Activated CD8-positive, alpha-beta memory T cell treated with anti-CD3 and anti-CD28 coated beads, Interleukin-2, amount 50 U/mL, for 1 hour (primary cell): Measurements from ENCODE around the gene ARPC2.
"Not testable (repeated sequence)": the region's sequence is repeated elsewhere in the genome, so short reads cannot be mapped to it uniquely, and the experiment has no call there.

ENCODE experiments used
- DNase-seq: peaks from one replicate; pipeline ENCODE4 v3.0.0-alpha.2; 2020; ENCODE audit errors: extremely low read depth

Gene ARPC2

DNA sequence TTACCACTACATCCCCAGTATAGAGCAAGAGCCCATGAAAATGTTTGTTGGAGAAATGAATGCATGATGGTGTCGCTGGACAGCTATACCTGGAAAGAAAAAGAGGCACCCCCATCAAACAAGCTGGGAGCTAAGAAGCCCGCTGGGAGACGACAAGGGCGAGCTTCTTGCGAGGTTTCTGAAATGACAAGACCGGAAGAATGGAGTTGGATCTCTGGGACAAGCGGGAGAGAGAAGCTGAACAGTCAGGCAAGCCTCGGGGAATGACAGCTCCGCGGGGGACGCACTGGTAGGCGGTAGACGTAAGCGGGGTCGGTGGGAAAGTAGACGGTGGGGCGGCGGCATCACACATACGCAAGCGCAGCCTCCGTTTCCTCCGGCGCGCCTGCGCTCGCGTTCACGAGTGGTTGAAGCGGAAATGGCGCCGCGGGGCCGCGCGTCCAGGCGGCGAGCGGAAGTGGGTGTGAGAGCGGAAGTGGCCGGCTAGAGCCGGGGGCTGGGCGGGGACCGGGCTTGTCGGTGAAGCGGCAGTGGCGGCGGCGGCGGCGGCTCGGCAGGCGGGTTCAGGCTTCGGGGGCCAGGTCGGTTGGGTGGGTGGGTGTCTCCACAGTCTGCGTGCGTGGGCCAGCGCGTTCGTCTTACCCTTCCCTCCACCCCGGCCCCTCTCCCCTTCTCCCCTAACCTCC is at the start of gene ARPC2:
TSS of gene ARPC2 (plus strand) at position 516 of the 686 bp plus-strand sequence. CDS start 282 bp downstream, outside the sequence.
- DNase-seq: peak; percentile 83

DNA sequence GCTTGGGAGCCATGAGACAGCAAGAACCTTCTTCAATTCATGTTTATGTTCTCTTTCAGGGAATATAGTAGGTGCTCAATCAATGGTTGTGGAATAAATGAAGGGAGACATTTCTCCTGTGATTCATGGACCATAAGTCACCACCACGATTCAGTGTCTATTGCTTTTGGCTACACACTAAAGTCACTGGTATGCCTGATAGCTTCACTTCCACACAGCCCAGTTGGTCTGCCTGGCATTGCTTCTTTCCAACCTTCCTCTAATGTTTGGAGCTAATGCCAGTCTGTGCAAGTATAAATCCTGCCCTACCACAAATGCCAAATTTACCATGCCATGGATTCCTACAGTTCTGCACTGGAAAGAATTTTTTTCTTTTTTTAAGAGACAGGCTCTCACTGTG is 49.0 kb upstream of the ARPC2 start:
- DNase-seq: no peak

DNA sequence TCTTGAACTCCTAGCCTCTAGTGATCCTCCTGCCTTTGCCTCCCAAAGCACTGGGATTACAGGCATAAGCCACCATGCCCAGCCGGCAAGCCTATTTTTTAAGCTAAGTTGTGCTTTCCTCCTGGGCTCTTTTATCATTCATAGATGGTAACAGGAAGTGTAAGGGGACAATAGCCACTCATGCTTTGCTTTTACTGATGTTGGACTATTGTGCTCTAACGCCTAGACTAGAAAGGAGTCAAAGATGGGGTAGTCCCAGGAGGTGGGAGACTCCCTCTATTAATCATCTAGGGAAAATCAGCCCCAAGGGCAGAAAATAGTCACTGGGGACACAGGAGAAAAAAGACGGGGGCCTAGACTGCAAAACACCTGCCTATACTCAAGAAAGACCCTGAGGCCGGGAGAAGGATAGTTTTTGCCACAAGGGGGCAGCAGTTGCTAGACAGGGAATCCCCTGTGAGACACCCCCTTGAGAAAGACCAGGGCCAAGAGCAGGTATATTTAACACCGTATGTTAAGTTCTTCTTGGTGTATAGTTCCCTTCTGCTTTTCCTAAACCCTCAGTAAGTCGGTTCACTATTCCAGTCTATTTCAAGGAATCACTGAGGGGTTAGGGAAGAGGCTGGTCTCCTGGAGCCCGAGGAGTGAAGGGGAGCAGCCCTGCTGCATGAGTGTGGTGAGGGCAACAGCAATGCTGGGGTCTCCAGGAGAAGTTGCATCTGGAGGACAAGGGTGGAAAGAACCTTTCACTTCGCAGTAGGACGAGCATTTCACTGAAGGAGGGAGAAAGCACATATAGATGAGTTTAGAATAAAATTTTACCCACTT is 48.1 kb upstream of the ARPC2 start:
- DNase-seq: peak; percentile 44

GRCh38 chr2:218169757-218170546 is 47.0 kb upstream of the ARPC2 start:
- no peak for DNase-seq

- not testable (repeated sequence) for DNase-seq
Observed at GRCh38 chr2:218171744-218172143, 45.2 kb upstream of the ARPC2 start.

DNA sequence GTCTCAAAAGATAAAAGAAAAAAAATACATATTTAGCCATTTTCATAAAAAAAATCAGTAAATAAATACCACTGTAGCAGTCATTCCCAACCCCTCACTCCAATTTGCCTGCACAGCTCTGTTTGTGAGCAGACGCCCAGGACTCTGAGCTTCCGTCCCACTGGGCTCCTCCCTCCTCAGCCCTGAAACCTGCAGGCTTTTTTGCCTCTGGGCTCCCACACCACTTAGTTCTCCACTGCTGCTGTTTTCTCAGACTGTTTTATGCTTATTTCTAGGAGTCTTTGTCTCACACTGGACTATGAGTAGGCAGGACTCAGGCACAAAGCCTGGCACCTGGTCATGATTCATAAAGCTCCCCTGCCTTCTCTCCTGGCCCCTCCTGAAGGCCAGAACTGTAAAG is 44.1 kb upstream of the ARPC2 start:
- DNase-seq: no peak

DNA sequence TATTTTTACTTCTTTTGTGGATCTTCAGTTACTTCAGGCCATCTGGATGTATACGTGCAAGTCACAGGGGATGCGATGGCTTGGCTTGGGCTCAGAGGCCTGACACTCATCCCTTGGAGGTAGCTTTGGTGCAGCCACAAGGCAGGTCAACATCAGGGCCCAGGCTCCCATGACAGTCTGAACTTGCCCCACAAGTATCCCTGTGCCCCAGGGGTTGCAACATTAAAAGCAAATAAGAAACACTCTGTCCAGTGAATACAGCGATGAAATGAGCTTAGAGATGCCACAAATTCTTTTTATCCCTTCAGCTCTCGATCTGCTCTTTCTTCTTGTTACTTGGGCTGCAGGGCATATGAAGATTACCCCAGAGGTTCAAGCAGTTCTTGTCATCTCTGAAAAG is 37.2 kb upstream of the ARPC2 start:
- no peak for DNase-seq

DNA sequence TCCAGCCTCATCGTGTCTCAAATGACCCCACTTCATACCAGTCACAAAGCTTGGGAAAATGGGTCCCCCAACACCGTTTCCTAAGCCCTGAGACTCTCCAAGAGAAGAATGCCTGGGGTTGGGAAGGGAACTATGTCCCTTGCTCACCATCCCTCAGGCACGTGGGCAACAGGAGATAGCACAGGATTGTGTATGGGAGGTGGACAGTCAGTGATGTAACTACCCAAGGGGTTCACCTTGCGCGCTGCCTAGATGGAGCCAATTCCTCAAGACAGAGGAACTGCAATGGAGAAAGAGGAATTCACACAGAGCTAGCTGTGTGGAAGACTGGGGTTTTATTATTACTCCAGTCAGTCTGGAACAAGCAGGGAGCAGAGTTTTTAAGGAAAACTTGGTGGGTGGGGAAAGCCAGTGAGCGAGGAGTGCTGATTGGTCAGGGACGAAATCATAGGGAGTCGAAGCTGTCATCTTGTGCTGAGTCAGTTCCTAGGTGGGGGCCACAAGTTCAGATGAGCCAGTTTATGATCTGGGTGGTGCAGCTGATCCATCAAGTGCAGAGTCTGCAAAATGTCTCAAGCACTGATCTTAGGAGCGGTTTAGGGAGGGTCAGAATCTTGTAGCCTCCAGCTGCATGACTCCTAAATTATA is 36.4 kb upstream of the ARPC2 start:
- no peak for DNase-seq

DNA sequence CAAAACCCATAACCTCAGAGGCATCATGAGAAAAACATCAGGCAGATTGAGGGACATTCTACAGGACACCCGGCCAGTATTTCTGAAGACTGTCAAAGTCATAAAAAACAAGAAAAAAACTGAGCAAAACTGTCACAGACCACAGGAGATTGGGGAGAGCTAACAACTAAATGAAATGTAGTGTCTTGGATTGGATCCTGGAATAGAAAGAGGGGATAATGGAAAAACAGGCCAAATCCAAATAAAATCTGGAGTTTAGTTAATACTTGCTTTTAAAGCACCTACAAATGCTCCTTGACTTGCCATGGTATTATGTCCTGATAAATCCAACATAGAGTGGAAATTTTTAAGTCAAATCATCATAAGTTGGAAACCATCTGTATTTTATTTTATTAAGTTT is 32.7 kb upstream of the ARPC2 start:
- DNase-seq: no peak

DNA sequence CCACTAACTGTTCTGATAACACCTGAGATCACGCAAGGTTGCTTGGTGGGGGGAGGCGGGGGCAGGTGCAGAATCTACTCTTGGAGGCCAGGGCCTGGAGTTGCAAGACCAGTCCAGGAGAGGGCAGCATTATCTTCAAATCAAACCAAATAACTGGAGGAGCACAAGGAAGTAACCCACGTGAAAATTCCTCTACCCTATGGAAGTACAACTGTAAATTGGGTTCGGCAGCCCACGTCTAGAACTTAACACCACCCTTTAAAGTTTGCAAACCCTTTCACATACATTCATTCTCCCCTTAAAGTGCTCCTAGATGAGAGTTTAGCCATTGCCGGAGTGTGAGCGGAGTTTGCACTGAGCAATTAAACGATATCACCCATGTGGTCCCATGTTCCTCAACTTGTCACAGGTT is 30.6 kb upstream of the ARPC2 start:
- DNase-seq: peak; percentile 38

GRCh38 chr2:218186876-218187275 is 30.1 kb upstream of the ARPC2 start:
- DNase-seq: no peak

DNA sequence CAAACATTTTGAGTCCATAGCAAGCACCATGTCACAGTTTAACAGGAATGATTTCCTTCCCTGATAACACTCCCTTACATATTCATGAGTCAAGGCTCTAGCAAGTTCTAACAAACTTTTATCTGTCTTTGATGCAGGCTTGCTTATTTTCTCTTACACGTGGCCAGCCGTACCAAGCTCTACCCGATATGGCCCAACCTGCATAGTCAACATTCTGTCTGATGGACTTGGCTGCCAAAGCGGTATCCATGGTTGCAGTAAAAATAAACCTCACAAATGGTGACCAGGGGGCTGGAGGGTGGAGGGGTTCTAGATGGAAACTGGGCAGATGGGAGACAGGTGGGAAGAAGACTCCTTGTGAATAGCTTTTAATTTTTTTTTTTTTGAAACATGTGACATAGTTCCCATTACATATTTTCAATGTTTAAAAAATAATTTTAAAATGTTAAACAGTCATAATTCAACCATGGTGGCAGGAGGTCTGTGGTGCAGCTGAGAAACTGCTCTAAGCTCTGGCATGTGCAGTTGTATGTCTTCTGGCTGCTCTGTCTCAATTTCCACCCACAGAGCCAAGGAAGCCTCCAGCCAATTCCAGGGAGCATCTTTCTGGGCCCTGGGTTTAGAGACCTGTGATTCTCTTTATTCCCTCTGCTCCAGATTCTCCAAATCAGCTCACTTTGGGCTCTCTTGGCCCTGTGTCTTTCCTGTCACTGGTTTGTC is 29.5 kb upstream of the ARPC2 start:
- no peak for DNase-seq

GRCh38 chr2:218188528-218188927 is 28.5 kb upstream of the ARPC2 start:
- no peak for DNase-seq

DNA sequence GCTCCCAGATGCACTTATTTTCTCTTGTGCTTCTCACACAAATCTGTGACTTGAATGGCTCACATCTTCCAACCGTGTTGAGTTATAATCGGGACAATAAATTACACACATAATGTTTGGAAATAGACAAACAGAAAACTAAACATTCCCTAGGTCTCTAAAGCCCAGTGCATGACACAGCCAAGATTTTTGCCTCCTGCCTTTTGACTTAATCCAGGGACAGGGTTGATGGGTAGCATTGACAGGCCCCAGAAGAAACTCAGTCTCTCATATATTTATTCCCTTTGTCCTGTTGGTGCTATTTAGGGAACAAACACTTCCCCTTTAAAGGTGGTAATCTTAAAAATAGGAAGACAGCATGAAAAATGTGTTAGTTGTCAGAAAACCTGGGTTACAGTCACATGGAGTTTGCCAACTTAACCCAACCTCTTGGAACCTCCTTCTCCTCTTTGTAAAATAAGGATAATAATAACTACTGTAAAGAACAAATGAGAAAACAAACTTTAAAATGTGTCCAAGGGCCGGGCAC is 24.0 kb upstream of the ARPC2 start:
- no peak for DNase-seq

- DNase-seq: no peak
Observed at GRCh38 chr2:218193701-218194100, 23.3 kb upstream of the ARPC2 start.

GRCh38 chr2:218194880-218195279 is 22.1 kb upstream of the ARPC2 start:
- DNase-seq: no peak

DNA sequence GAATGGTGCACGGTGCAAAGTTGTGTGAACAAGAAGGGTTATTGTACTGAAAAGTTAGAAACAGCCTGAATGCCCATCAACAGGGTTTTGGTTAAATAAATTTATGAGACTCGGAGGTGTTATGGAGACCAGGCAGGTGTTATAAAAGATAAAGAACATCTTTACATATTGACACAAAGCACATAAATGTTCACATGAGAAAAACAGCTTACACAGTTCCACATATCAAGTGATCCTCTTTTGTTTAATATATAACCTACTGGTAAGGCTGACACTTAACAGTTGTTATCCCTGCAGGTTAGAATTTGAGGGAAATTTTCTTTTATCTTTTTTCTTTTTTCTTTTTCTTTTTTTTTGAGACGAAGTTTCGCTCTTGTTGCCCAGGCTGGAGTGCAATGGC is 20.0 kb upstream of the ARPC2 start:
- no peak for DNase-seq

DNA sequence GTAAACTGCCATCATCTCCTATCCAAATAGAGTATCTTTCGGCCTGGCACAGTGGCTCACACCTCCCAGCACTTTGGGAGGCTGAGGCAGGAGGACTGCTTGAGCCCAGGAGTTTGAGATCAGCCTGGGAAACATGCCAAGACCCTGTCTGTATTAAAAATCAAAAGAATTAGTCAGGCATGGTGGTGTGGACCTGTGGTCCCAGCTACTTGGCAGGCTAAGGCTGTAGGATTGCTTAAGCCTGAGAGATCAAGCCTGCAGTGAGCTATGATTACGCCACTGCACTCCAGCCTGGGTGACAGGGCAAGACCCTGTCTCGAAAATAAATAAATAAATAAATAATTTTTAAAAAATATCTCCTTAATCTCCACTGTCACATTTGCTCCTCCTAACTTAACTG is 14.7 kb upstream of the ARPC2 start:
- DNase-seq: no peak

- no peak for DNase-seq
Observed at GRCh38 chr2:218209078-218209477, 7.9 kb upstream of the ARPC2 start.

GRCh38 chr2:218214116-218214515 is 2.9 kb upstream of the ARPC2 start:
- no peak for DNase-seq

DNA sequence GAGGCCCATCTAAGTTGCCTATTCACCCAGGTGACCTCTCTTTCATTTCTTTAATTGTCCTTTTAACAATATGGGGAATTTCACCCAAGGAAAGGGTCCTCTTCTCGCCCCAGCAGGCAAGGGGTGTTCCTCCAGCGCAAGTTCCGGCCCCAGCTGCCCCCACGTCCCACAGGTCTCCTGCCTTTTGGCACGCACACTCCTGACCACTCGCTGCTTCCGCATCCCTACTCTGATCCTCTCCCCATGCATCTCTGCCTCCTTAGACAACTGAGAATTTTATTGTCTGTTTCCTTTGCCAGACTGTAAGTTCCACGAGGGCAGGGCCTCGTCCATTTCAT is 684 bp upstream of the ARPC2 start:
- DNase-seq: no peak
